ENCODE data around the gene TBL1X.

The TBL1X gene

DNA sequence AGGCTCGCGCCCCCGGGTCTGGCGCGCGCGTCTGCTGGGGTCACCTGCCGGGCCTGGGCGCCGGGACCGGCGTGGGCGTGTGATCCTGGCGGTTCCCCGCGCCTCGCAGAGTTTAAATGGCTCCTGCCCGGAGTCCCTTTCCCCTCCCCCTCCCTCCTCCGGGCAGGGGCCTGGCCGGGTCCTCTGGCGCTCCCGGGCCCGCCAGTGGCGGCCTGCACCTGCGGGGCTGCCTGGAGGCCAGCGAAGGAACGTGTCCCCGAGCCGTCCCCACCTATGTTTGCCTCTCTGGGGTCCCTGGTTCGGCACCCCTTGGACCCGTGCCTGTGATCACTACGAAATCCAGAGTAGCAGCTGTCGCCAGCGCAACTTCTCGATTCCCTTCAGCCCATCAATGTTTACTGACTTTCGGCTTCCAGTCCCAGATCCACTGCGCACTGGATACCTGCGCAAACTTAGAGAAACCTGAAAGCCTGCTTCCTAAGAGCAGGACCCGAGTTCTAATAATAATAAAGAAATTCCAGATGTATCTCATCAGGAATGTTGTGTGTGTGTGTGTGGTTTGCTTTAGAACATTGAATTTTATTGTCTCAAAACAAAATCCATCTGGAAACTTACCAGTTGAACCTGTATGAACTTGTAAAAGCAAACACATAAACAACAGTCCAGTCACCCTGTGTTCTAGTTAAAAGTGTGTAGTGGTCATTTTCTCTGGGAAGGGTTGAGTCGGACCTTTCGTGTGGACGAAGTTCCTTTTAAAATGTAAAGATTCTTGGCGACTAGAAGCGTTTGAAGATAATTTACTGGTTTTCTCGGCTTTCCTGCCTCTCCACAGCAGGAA lies 322.2 kb downstream of the TBL1X start:
- Histone ChIP-seq H3K4me3 (no peak overlapping the region), H4K20me1 (no peaks in the 10 kb centered on the region), H3K4me1 (no peaks in the 10 kb centered on the region), H3K9ac (no peak overlapping the region), H3K27me3 (no peaks in the 10 kb centered on the region), H3K9me3 (peaks cover 22% of the 10 kb centered on the region), H3K27ac (no peak overlapping the region), H3K4me2 (no peak overlapping the region), H3K36me3 (no peaks in the 10 kb centered on the region)
- TF ChIP-seq Cebpa-rat (IDR thresholded peaks at IDR 0.05), result no peak

DNA sequence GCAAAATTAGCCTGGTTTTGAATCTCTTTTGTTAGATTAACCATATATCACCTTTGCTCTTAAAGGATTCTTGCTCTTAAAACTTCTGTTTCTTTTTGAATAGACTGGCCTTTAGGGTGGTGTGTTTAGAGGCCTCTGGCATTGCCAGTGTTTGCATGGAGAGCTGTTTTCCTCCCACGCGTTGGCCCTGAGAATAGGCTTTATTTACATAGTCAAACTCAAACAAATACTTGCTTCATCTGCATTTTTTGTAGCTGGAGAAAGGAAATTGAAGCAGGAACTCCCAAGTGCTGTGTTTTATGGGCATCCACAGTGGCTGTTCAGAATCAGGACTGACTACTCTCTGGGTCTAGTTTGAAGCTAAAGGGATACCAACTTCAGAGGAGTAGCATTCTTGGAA lies 324.1 kb downstream of the TBL1X start:
- no peaks in the 10 kb centered on the region for H4K20me1 ChIP-seq
- no peaks in the 10 kb centered on the region for H3K27me3 ChIP-seq
- no peak overlapping the region for H3K9ac ChIP-seq
- H3K9me3 ChIP-seq, result peaks cover 22% of the 10 kb centered on the region
- no peak overlapping the region for H3K4me2 ChIP-seq
- TF ChIP-seq Cebpa-rat (IDR thresholded peaks at IDR 0.05), result no peak
- H3K4me1 ChIP-seq, result no peaks in the 10 kb centered on the region
- H3K4me3 ChIP-seq, result no peak overlapping the region
- H3K36me3 ChIP-seq, result no peaks in the 10 kb centered on the region
- H3K27ac ChIP-seq, result no peak overlapping the region

DNA sequence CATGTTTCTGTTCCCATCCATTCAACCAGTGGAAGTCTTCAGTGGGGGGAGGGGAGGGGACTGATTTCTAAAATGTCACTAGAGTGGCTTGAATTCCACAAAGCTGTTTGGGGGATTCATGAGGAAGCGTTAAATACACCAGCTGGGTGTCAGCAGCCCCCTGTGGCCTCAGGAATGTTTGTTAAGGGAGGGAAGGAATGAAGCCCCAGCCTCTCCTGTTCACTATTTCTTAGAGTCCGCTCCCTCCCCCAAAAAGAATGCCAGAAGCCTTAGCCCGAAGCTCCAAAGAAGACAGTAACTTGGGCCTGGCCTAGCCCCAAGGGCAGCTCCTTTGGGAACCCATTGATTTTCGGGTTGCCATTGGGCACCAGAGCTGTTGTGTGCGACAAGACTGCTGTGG lies 324.7 kb downstream of the TBL1X start:
- no peaks in the 10 kb centered on the region for H3K27me3 ChIP-seq

More for the DNA sequence above, 324.7 kb downstream of the TBL1X start:
- Histone ChIP-seq H3K36me3 (no peaks in the 10 kb centered on the region), H3K27ac (no peak overlapping the region), H3K4me3 (no peak overlapping the region), H4K20me1 (no peaks in the 10 kb centered on the region), H3K9ac (no peak overlapping the region), H3K4me1 (no peaks in the 10 kb centered on the region), H3K4me2 (no peak overlapping the region), H3K9me3 (peaks cover 22% of the 10 kb centered on the region)
- no peak for TF ChIP-seq Cebpa-rat (IDR thresholded peaks at IDR 0.05)

Data from BLaER1 (cell line).